PC-9 (cell line): Measurements from ENCODE around the gene DNAH2. TPM values are rescaled to one million over a fixed set of nuclear protein-coding genes. Genes with fewer than 3 reads are reported as not detected.

ENCODE experiments used
- BruUV-seq: library from RNA; stranded (reverse); fragments of 400-500 nt; replicated peaks from 2 replicates; lab custom pipeline; 2021; lab: Mats Ljungman, UMichigan
- CTCF ChIA-PET: fragments of 300-600 bp; sonication (Branson Sonifier 250); formaldehyde crosslinking; loops from one replicate; lab custom pipeline; 2022; ENCODE audit warnings: antibody characterized with exemption; lab: Charles Lee
- POLR2A ChIA-PET: fragments of 300-600 bp; sonication (Branson Sonifier 250); formaldehyde crosslinking; loops from one replicate; lab custom pipeline; 2022; ENCODE audit warnings: antibody characterized with exemption; ENCODE audit not compliant: unreplicated experiment; lab: Charles Lee
- DNase-seq, 2 experiments: peaks; one replicate each; pipeline versions ENCODE4 v3.0.0 to v3.0.0-alpha.2; 2015 to 2022; ENCODE audit warnings: mixed read lengths in 1 of 2
- H2AFZ ChIP-seq: fragments of 200-600 bp; sonication (generic); 2 replicates; pipeline ENCODE4 v1.8.1; 2017; ENCODE audit warnings: antibody characterized with exemption
- H3F3A ChIP-seq: fragments of 200-600 bp; sonication (generic); 2 replicates; pipeline ENCODE4 v1.8.1; 2017; ENCODE audit warnings: antibody characterized with exemption, mild to moderate bottlenecking, low read depth; ENCODE audit not compliant: insufficient read depth
- H3K27ac ChIP-seq: fragments of 200-600 bp; sonication (generic); 2 replicates; pipeline ENCODE4 v1.6.1; 2016; ENCODE audit warnings: mixed run types
- H3K27me3 ChIP-seq: fragments of 200-600 bp; sonication (generic); 2 replicates; pipeline ENCODE4 v1.6.1; 2016; ENCODE audit warnings: low read depth, mixed run types; ENCODE audit not compliant: insufficient read depth
- H3K36me3 ChIP-seq: fragments of 200-600 bp; sonication (generic); 2 replicates; pipeline ENCODE4 v1.6.1; 2016; ENCODE audit warnings: low read depth, mixed run types
- H3K4me1 ChIP-seq: fragments of 200-600 bp; sonication (generic); replicated peaks from 2 replicates; pipeline ENCODE4 v1.6.1; 2016; ENCODE audit warnings: mixed run types; ENCODE audit not compliant: insufficient read depth
- H3K4me2 ChIP-seq: fragments of 200-600 bp; sonication (generic); 2 replicates; pipeline ENCODE4 v1.6.1; 2017; ENCODE audit warnings: mixed run types
- H3K4me3 ChIP-seq: fragments of 200-600 bp; sonication (generic); 2 replicates; pipeline ENCODE4 v1.6.1; 2016; ENCODE audit warnings: mixed run types
- H3K79me2 ChIP-seq: fragments of 200-600 bp; sonication (generic); 2 replicates; pipeline ENCODE4 v1.6.1; 2017; ENCODE audit warnings: low read depth, mixed run types
- H3K9me2 ChIP-seq: fragments of 200-600 bp; sonication (generic); 2 replicates; pipeline ENCODE4 v1.8.1; 2017; ENCODE audit warnings: mild to moderate bottlenecking; ENCODE audit not compliant: insufficient read depth
- H3K9me3 ChIP-seq: fragments of 200-600 bp; sonication (generic); 2 replicates; pipeline ENCODE4 v1.8.1; 2016; ENCODE audit warnings: low read depth; ENCODE audit not compliant: insufficient read depth
- H4K20me1 ChIP-seq: fragments of 200-600 bp; sonication (generic); 2 replicates; pipeline ENCODE4 v1.8.1; 2017; ENCODE audit not compliant: insufficient read depth
- CTCF ChIP-seq: fragments of 200-600 bp; sonication (generic); conservative IDR thresholded peaks from 2 replicates; pipeline ENCODE4 v1.6.1; 2017; ENCODE audit warnings: mixed run types, antibody characterized with exemption, mild to moderate bottlenecking, moderate library complexity
- EZH2 ChIP-seq: fragments of 200-600 bp; sonication (generic); IDR thresholded peaks from 2 replicates; pipeline ENCODE4 v1.8.0; 2017; ENCODE audit warnings: antibody characterized with exemption, low read depth
- intact Hi-C: fragments of 100-400 bp; cut with micrococcal nuclease; formaldehyde crosslinking; loops from one replicate; pipeline ENCODE4 v1.10.0; 2022; ENCODE audit not compliant: unreplicated experiment
- total RNA-seq: library from RNA; stranded (reverse); gene quantifications from 2 replicates; pipeline ENCODE4 v1.2.3, GENCODE V29; 2021

Gene DNAH2
- total RNA-seq, 1 experiment from 2014 or later = 10.6 TPM

DNA sequence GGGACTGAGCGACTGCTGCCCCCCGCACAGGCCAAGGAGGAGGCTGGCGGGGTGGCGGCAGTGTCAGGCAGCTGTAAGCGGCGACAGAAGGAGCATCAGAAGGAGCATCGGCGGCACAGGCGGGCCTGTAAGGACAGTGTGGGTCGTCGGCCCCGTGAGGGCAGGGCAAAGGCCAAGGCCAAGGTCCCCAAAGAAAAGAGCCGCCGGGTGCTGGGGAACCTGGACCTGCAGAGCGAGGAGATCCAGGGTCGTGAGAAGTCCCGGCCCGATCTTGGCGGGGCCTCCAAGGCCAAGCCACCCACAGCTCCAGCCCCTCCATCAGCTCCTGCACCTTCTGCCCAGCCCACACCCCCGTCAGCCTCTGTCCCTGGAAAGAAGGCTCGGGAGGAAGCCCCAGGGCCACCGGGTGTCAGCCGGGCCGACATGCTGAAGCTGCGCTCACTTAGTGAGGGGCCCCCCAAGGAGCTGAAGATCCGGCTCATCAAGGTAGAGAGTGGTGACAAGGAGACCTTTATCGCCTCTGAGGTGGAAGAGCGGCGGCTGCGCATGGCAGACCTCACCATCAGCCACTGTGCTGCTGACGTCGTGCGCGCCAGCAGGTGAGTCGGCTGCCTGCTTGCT lies 131.7 kb downstream of the DNAH2 start:
- Histone ChIP-seq H3K4me1 (peaks cover 5% of the 10 kb centered on the region; the same call in 1 of the 2 replicates), H3K79me2 (peaks cover 12% of the 10 kb centered on the region), H3K9me3 (no peaks in the 10 kb centered on the region), H3K4me3 (no peak overlapping the region), H3F3A (peaks cover 3% of the 10 kb centered on the region; the same call in 1 of the 2 replicates), H3K27me3 (no peaks in the 10 kb centered on the region), H3K4me2 (no peak overlapping the region), H3K27ac (no peak overlapping the region), H2AFZ (no peak overlapping the region), H4K20me1 (peaks cover 10% of the 10 kb centered on the region), H3K36me3 (no peaks in the 10 kb centered on the region), H3K9me2 (no peaks in the 10 kb centered on the region)
- DNase-seq = no peak
- CTCF ChIA-PET = interaction anchor here (0.7 kb wide), 1 partner anchor 64 kb away, joined by 4 read pairs; no protein-coding TSS in a partner anchor
- intact Hi-C loops = no loop called here
- POLR2A ChIA-PET = no interaction called here
- no peak for TF ChIP-seq EZH2
- no peak for TF ChIP-seq CTCF
- no TSS peak for BruUV-seq

DNA sequence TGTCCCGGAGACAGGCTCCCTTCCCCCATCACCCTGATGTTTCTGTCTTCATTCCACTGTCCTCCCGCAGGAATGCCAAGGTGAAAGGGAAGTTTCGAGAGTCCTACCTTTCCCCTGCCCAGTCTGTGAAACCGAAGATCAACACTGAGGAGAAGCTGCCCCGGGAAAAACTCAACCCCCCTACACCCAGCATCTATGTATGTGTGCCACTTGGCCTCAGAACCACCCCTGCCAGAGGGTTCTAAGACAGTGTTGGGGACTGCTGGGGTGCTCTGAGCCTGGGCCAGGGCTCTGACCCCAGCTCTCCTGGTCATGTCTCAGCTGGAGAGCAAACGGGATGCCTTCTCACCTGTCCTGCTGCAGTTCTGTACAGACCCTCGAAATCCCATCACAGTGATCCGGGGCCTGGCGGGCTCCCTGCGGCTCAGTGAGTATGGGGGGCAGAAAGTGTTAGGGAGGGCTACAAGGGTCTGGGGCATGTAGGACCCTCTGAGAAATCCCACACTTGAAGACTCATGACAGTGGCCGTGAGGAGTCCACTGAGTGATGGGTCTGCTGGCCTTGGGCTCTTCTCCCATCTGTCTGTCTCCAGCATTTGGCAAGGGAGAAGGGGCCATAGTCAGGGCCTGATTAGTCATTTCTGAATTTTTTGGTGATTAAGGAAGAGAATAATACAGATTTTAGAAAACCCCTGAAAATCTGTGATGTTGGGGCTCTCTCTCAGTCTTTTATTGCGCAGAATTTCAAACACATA lies 132.4 kb downstream of the DNAH2 start:
- peaks cover 8% of the 10 kb centered on the region for H4K20me1 ChIP-seq
- H2AFZ ChIP-seq = no peak overlapping the region
- no TSS peak for BruUV-seq
- H3K79me2 ChIP-seq = peaks cover 8% of the 10 kb centered on the region
- H3K4me1 ChIP-seq = peaks cover 5% of the 10 kb centered on the region; the same call in 1 of the 2 replicates
- TF ChIP-seq EZH2 (no peak), CTCF (no peak)
- ChIA-PET CTCF (no interaction called here), POLR2A (no interaction called here)
- no peaks in the 10 kb centered on the region for H3K9me3 ChIP-seq
- no peak overlapping the region for H3K4me3 ChIP-seq
- no peaks in the 10 kb centered on the region for H3K36me3 ChIP-seq
- H3K27ac ChIP-seq = no peak overlapping the region
- intact Hi-C loops = loop anchor here (10.0 kb wide), 1 partner anchor 265 kb away; the partner anchor contains the start of gene MPDU1
- no peaks in the 10 kb centered on the region for H3K27me3 ChIP-seq
- no peaks in the 10 kb centered on the region for H3F3A ChIP-seq
- H3K9me2 ChIP-seq = no peaks in the 10 kb centered on the region
- no peak overlapping the region for H3K4me2 ChIP-seq
- no peak for DNase-seq

GRCh38 chr17:7850701-7851437 lies 133.3 kb downstream of the DNAH2 start:
- TF ChIP-seq CTCF (no peak), EZH2 (no peak)
- Histone ChIP-seq H3K9me2 (no peaks in the 10 kb centered on the region), H3K4me3 (no peak overlapping the region), H3K79me2 (no peaks in the 10 kb centered on the region), H4K20me1 (no peaks in the 10 kb centered on the region), H2AFZ (no peak overlapping the region), H3K9me3 (no peaks in the 10 kb centered on the region), H3K4me1 (peaks cover 6% of the 10 kb centered on the region; the same call in 1 of the 2 replicates), H3K36me3 (no peaks in the 10 kb centered on the region), H3K27ac (no peak overlapping the region), H3F3A (peaks cover under 1% of the 10 kb centered on the region; the same call in 1 of the 2 replicates), H3K27me3 (no peaks in the 10 kb centered on the region), H3K4me2 (no peak overlapping the region)
- DNase-seq = no peak
- BruUV-seq = no TSS peak
- intact Hi-C loops = loop anchor here (10.0 kb wide), 1 partner anchor 266 kb away; the partner anchor contains the start of gene MPDU1
- POLR2A ChIA-PET = no interaction called here
- CTCF ChIA-PET = no interaction called here
